H9 (cell line): ENCODE measurements around the gene SEPTIN2. TPM values are rescaled to one million over a fixed set of nuclear protein-coding genes. Genes with fewer than 3 reads are reported as not detected.

Source experiments
- DNase-seq: peaks from one replicate; pipeline ENCODE4 v3.0.0-alpha.2; 2017
- H2AFZ ChIP-seq: one replicate; pipeline ENCODE4 v1.6.1; 2013; ENCODE audit warnings: mild to moderate bottlenecking, low read length, control low read depth, moderate library complexity
- H2AK5ac ChIP-seq: 2 replicates; pipeline ENCODE4 v1.6.1; 2013; ENCODE audit warnings: low read length, control low read depth, mixed read lengths; ENCODE audit not compliant: insufficient read length
- H2BK120ac ChIP-seq: one replicate; pipeline ENCODE4 v1.6.1; 2013; ENCODE audit warnings: low read depth, mild to moderate bottlenecking, low read length, control low read depth, inconsistent platforms; ENCODE audit not compliant: poor library complexity, severe bottlenecking
- H2BK12ac ChIP-seq: 2 replicates; pipeline ENCODE4 v1.6.1; 2013; ENCODE audit warnings: low read length, control low read depth, mixed read lengths, low read depth; ENCODE audit not compliant: insufficient read length
- H2BK15ac ChIP-seq: 2 replicates; pipeline ENCODE4 v1.6.1; 2013; ENCODE audit warnings: low read depth, low read length, control low read depth
- H2BK20ac ChIP-seq: one replicate; pipeline ENCODE4 v1.6.1; 2013; ENCODE audit warnings: low read depth, mild to moderate bottlenecking, low read length, control low read depth, inconsistent platforms; ENCODE audit not compliant: poor library complexity, severe bottlenecking
- H2BK5ac ChIP-seq: 2 replicates; pipeline ENCODE4 v1.6.1; 2013; ENCODE audit warnings: low read length, control low read depth, mixed read lengths; ENCODE audit not compliant: insufficient read length
- H3K14ac ChIP-seq: 2 replicates; pipeline ENCODE4 v1.6.1; 2013; ENCODE audit warnings: low read length, control low read depth; ENCODE audit not compliant: insufficient read depth
- H3K18ac ChIP-seq: 2 replicates; pipeline ENCODE4 v1.6.1; 2013; ENCODE audit warnings: low read depth, mild to moderate bottlenecking, mixed read lengths, low read length, control low read depth; ENCODE audit not compliant: insufficient read length
- H3K23ac ChIP-seq: 2 replicates; pipeline ENCODE4 v1.6.1; 2013; ENCODE audit warnings: low read length, control low read depth, mixed read lengths, low read depth; ENCODE audit not compliant: insufficient read length
- H3K23me2 ChIP-seq: 2 replicates; pipeline ENCODE4 v1.6.1; 2013; ENCODE audit warnings: low read depth, mild to moderate bottlenecking, mixed read lengths, low read length, control low read depth; ENCODE audit not compliant: insufficient read length, poor library complexity, severe bottlenecking
- H3K27ac ChIP-seq: 2 replicates; pipeline ENCODE4 v1.5.1; 2013; ENCODE audit warnings: low read length, control low read depth, mixed read lengths, low read depth; ENCODE audit not compliant: insufficient read length
- H3K27me3 ChIP-seq: 2 replicates; pipeline ENCODE4 v1.6.1; 2013; ENCODE audit warnings: low read length, control low read depth, inconsistent platforms; ENCODE audit not compliant: insufficient read depth
- H3K4ac ChIP-seq: 2 replicates; pipeline ENCODE4 v1.6.1; 2013; ENCODE audit warnings: low read depth, mild to moderate bottlenecking, control low read depth, inconsistent platforms, low read length, moderate library complexity
- H3K4me1 ChIP-seq: 2 replicates; pipeline ENCODE4 v1.6.1; 2013; ENCODE audit warnings: low read length, control low read depth, inconsistent platforms; ENCODE audit not compliant: insufficient read depth
- H3K4me2 ChIP-seq: 2 replicates; pipeline ENCODE4 v1.6.1; 2013; ENCODE audit warnings: low read length, control low read depth, mixed read lengths; ENCODE audit not compliant: insufficient read length, insufficient read depth
- H3K56ac ChIP-seq: 2 replicates; pipeline ENCODE4 v1.6.1; 2013; ENCODE audit warnings: low read depth, mild to moderate bottlenecking, mixed read lengths, low read length, control low read depth; ENCODE audit not compliant: insufficient read length
- H3K79me1 ChIP-seq: 2 replicates; pipeline ENCODE4 v1.6.1; 2013; ENCODE audit warnings: low read depth, mild to moderate bottlenecking, moderate library complexity, low read length, control low read depth, inconsistent platforms; ENCODE audit not compliant: insufficient read depth, poor library complexity, severe bottlenecking
- H3K79me2 ChIP-seq: 2 replicates; pipeline ENCODE4 v1.6.1; 2013; ENCODE audit warnings: low read length, control low read depth, inconsistent platforms; ENCODE audit not compliant: insufficient read depth
- H3K9ac ChIP-seq: 2 replicates; pipeline ENCODE4 v1.6.1; 2013; ENCODE audit warnings: low read length, control low read depth, mixed read lengths; ENCODE audit not compliant: insufficient read length; ENCODE audit errors: extremely low read depth
- H3K9me3 ChIP-seq: one replicate; pipeline ENCODE4 v1.6.1; 2013; ENCODE audit warnings: low read depth, low read length, inconsistent platforms; ENCODE audit not compliant: control insufficient read depth
- H3T11ph ChIP-seq: one replicate; pipeline ENCODE4 v1.6.1; 2013; ENCODE audit warnings: mild to moderate bottlenecking, low read length, control low read depth, inconsistent platforms
- H4K20me1 ChIP-seq: one replicate; pipeline ENCODE4 v1.6.1; 2013; ENCODE audit not compliant: control insufficient read depth, insufficient read length, insufficient read depth
- H4K5ac ChIP-seq: 2 replicates; pipeline ENCODE4 v1.6.1; 2013; ENCODE audit warnings: low read depth, mild to moderate bottlenecking, mixed read lengths, low read length, control low read depth; ENCODE audit not compliant: insufficient read length
- H4K8ac ChIP-seq: replicated peaks from 2 replicates; pipeline ENCODE4 v1.6.1; 2013; ENCODE audit warnings: low read length, control low read depth, mixed read lengths, low read depth; ENCODE audit not compliant: insufficient read length
- H4K91ac ChIP-seq: 2 replicates; pipeline ENCODE4 v1.6.1; 2013; ENCODE audit warnings: low read depth, mild to moderate bottlenecking, moderate library complexity, mixed read lengths, low read length, control low read depth; ENCODE audit not compliant: insufficient read length
- H3K27ac Mint-ChIP-seq, 3 experiments: 2 replicates in 2 of 3; 3 replicates in 1 of 3; pipeline ENCODE4 v1.8.0; 2020 to 2021; ENCODE audit warnings: mixed read lengths in 3 of 3, mild to moderate bottlenecking in 1 of 3, moderate library complexity in 1 of 3
- H3K27me3 Mint-ChIP-seq: 2 replicates; pipeline ENCODE4 v1.8.0; 2021; ENCODE audit warnings: low read depth, mild to moderate bottlenecking, moderate library complexity, mixed read lengths
- H3K36me3 Mint-ChIP-seq, 3 experiments: 2 replicates in 2 of 3; 3 replicates in 1 of 3; pipeline ENCODE4 v1.8.0; 2020 to 2021; ENCODE audit warnings: low read depth in 3 of 3, mixed read lengths in 3 of 3; ENCODE audit not compliant: insufficient read depth in 1 of 3
- H3K4me1 Mint-ChIP-seq, 2 experiments: 2 replicates each; pipeline ENCODE4 v1.8.0; 2020; ENCODE audit warnings: mixed read lengths in 2 of 2
- H3K4me3 Mint-ChIP-seq, 2 experiments: 2 replicates in 1 of 2; 3 replicates in 1 of 2; pipeline ENCODE4 v1.8.0; 2020 to 2021; ENCODE audit warnings: mild to moderate bottlenecking in 2 of 2, mixed read lengths in 2 of 2, moderate library complexity in 1 of 2
- H3K9me3 Mint-ChIP-seq, 2 experiments: 2 replicates in 1 of 2; 3 replicates in 1 of 2; pipeline ENCODE4 v1.8.0; 2020; ENCODE audit warnings: mild to moderate bottlenecking in 2 of 2, mixed read lengths in 2 of 2, moderate library complexity in 1 of 2
- CTCF ChIP-seq: fragments of 200-600 bp; sonication (generic); conservative IDR thresholded peaks from 3 replicates; pipeline ENCODE4 v1.8.0; 2021; ENCODE audit warnings: antibody characterized with exemption, mild to moderate bottlenecking
- WGBS: extraction: QIAGEN DNeasy Blood & Tissue Kit; methylation state at CpG from one replicate; pipeline ENCODE4 v1.1.7; 2013; ENCODE audit warnings: missing lambda C conversion rate, low lambda C conversion rate, mixed read lengths; ENCODE audit not compliant: insufficient read length; ENCODE audit errors: extremely low coverage; 5-methylcytosine and 5-hydroxymethylcytosine counted together
- total RNA-seq: library from RNA; stranded (reverse); gene quantifications from 2 replicates; pipeline ENCODE4 v1.2.1, GENCODE V29; 2021

The SEPTIN2 gene
- total RNA-seq, 1 experiment from 2014 or later, result 385 TPM

DNA sequence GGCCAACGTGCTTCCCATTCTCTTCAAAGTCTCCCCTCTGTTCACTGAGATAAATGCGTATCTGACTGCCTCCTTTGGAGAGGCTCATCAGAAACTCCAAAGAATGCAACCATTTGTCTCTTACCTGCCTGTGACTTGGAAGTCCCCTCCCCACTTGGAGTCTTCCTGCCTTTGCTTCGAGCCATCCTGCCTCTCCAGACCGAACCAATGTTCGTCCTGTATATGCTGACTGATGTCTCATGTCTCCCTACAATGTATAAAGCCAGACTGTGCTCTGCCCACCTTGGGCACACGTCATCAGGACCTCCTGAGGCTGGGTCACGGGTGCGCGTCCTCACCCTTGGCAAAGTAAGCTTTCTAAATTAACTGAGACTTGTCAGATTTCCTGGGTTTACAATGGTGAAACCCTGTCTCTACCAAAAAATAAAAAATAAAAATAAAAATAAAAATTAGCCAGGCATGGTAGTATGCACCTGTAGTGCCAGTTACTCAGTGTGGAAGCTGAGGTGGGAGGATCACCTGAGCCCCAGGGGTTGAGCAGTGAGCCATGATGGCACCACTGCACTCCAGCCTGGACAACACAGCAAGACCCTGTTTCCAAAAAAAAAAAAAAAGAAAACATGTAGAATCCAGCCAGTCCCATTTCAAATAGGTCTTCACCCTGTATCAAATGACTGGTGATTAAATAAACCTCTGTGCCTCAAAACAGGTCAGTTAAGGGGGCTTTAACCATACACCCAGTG lies 29.2 kb upstream of the SEPTIN2 start:
- Histone ChIP-seq H3K79me2 (peaks cover 9% of the 10 kb centered on the region; the same call in 1 of the 2 replicates), H2BK120ac (no peak overlapping the region), H4K91ac (no peak overlapping the region), H2AFZ (no peak overlapping the region), H2AK5ac (no peak overlapping the region), H3K4me1 (no peaks in the 10 kb centered on the region; the same call in 1 of the 2 replicates), H3K27ac (no peak overlapping the region), H3K4ac (no peak overlapping the region), H2BK20ac (no peak overlapping the region), H3K23me2 (no peaks in the 10 kb centered on the region), H3K4me2 (no peak overlapping the region), H3K9me3 (no peaks in the 10 kb centered on the region), H4K8ac (no peak overlapping the region), H3K27me3 (no peaks in the 10 kb centered on the region), H3K9ac (no peak overlapping the region), H2BK5ac (no peak overlapping the region), H2BK12ac (no peak overlapping the region), H2BK15ac (no peak overlapping the region), H3K79me1 (peaks cover 5% of the 10 kb centered on the region), H3K18ac (no peak overlapping the region), H4K20me1 (no peaks in the 10 kb centered on the region), H3T11ph (no peak overlapping the region), H3K14ac (no peak overlapping the region; the same call in 1 of the 2 replicates), H3K56ac (no peak overlapping the region), H4K5ac (no peak overlapping the region), H3K23ac (no peak overlapping the region)
- H3K27me3 Mint-ChIP-seq, result no peaks in the 10 kb centered on the region
- H3K9me3 Mint-ChIP-seq, result no peaks in the 10 kb centered on the region
- H3K4me3 Mint-ChIP-seq, result no peak overlapping the region
- no peak for TF ChIP-seq CTCF
- DNase-seq, result no peak
- H3K27ac Mint-ChIP-seq, result peak overlapping the region; percentile 8 to 86 (median 35); a peak in 4 of 7 replicates
- H3K36me3 Mint-ChIP-seq, result peaks cover 0 to 6% (median 3%) of the 10 kb centered on the region in 3 experiments; a peak in 4 of 7 replicates
- WGBS, result no CpG with 5 or more reads among the region's 9 CpGs
- H3K4me1 Mint-ChIP-seq, result peaks cover 6% of the 10 kb centered on the region in 2 experiments
